Placental pericyte (primary cell): ENCODE measurements around the gene RXFP2. TPM values are rescaled to one million over a fixed set of nuclear protein-coding genes. Genes with fewer than 3 reads are reported as not detected.

Source experiments
- total RNA-seq: library from RNA; depleted of rRNA; stranded (reverse); fragments of >200 nt; gene quantifications from 2 replicates; pipeline ENCODE4 v1.2.3, GENCODE V29; 2012

Gene RXFP2, protein sequence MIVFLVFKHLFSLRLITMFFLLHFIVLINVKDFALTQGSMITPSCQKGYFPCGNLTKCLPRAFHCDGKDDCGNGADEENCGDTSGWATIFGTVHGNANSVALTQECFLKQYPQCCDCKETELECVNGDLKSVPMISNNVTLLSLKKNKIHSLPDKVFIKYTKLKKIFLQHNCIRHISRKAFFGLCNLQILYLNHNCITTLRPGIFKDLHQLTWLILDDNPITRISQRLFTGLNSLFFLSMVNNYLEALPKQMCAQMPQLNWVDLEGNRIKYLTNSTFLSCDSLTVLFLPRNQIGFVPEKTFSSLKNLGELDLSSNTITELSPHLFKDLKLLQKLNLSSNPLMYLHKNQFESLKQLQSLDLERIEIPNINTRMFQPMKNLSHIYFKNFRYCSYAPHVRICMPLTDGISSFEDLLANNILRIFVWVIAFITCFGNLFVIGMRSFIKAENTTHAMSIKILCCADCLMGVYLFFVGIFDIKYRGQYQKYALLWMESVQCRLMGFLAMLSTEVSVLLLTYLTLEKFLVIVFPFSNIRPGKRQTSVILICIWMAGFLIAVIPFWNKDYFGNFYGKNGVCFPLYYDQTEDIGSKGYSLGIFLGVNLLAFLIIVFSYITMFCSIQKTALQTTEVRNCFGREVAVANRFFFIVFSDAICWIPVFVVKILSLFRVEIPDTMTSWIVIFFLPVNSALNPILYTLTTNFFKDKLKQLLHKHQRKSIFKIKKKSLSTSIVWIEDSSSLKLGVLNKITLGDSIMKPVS
- 0.14 TPM in 1 of 2 replicates, not detected in the other for total RNA-seq

DNA sequence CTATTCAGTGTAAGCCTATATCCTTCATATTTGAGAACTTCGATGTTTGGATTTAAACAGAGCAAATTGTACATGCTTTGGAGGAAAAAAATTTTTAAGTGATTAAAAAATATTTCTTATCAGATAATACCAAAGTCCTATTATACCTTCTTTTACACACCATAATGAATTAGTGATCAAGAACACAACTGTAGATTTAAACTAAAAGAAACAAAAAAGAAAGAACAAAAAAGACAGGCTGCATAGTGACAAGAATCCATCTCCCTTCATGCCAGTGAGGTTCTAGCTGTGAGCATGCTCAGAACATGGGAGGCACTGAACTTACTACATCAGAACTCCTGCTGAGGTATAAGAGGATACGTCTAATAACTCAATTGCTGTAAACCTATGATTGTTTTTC lies at the start of gene RXFP2:
TSS of gene RXFP2 (plus strand) at position 301 of the 400 bp plus-strand sequence. CDS start at position 388, 87 bp downstream.

